ENCODE measurements around the gene PAPPA2. TPM values are rescaled to one million over a fixed set of nuclear protein-coding genes. Genes with fewer than 3 reads are reported as not detected.
A peak's percentile ranks its signal among the peaks of the same experiment; 100 is the strongest.

Gene PAPPA2
- total and polyA plus RNA-seq, 9 of the 15 experiments (the other 6 are each of a cell fraction or from before 2014, with no cell fraction given), result 0.01 to 0.15 (median 0.05) TPM; not detected in 2

DNA sequence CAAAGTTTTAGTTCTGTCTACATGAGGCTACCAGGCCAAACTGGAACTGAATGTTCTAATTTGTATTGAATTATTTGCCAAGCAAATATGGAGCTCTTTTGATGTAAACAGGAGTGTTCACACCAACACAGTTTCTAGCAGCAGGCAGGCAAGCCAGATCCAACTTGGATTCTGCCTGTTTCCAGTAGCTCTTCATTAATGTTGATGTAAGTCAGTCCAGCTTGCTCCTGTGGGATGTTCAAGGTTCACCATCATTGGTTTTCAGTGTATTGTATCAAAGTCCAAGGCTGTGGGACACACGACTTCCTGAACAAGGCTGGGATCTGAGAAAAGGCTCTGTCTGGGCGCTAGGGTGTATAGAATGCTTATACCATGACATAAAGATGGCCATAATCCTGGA lies 68.1 kb downstream of the PAPPA2 start (continued):
- no peak for TF ChIP-seq ESRRB (CRISPR knock-in tag; IDR thresholded peaks at IDR 0.05; ENCODE audit: borderline replicate concordance)
- TF ChIP-seq TCF7L2 (IDR thresholded peaks at IDR 0.05; ENCODE audit: low read depth, low read length), result no peak
- TF ChIP-seq, protein P1, sequence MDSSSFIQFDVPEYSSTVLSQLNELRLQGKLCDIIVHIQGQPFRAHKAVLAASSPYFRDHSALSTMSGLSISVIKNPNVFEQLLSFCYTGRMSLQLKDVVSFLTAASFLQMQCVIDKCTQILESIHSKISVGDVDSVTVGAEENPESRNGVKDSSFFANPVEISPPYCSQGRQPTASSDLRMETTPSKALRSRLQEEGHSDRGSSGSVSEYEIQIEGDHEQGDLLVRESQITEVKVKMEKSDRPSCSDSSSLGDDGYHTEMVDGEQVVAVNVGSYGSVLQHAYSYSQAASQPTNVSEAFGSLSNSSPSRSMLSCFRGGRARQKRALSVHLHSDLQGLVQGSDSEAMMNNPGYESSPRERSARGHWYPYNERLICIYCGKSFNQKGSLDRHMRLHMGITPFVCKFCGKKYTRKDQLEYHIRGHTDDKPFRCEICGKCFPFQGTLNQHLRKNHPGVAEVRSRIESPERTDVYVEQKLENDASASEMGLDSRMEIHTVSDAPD (CRISPR knock-in tag; IDR thresholded peaks at IDR 0.05), result no peak
- no peak for TF ChIP-seq NFATC3 (IDR thresholded peaks at IDR 0.05)

DNA sequence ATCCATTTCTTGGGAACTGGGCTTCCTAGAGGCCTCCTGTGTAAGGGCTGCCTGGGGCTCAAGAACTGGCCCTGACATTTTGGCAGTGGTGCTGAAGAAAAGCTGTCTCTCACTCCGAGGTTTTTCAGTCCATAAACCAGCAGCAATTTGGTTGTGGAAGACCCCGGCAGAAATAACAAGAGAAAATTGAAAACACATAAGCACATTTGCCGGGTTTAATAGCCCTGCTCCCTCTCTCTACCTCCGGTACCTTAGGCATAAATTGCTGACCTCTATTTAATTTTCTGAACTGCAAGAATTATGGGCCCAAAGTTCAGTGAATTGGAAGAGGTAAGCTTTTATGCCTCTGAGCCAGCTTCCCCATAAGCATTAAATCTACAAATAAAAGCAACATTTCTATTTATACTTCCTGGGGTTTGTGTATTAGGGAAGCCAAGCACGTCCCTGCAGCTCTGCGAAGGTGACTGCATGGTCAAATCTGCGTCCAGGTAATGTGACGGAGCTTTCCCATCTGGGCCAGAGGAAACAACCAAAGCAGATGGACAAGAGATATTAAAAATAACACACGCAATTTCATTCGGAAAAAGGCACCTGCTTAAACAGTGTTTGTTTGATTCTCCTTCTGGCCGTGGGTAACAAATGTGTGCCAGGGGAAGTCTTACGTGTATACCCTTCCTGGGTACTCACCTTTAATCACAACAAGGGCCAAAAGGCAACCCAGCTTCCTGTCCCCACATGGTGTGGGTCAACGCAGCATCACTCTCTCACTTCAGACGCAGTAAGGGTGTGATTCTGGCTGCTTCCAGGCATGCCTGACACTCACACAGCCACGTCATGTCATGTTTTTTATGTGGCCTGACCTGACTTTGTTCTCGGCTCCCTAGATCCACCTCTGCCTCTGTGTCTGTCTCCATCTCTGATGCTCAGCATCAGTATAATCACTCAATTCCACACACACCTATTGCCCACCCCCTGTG lies 69.2 kb downstream of the PAPPA2 start:
- WGBS (ENCODE audit: insufficient coverage, low coverage, missing lambda C conversion rate), result 3% methylated on average over 16 of the region's 16 CpGs
- Histone ChIP-seq H3K4me2 (ENCODE audit: insufficient read depth, low read length) (no peak overlapping the region), H3K4me1 (replicated peaks in 1 of 2; ENCODE audit: control insufficient read depth in 2 of 2, insufficient read depth in 2 of 2, low read length in 2 of 2) (no peaks in the 10 kb centered on the region), H3K9me3 (replicated peaks; ENCODE audit: control insufficient read depth, insufficient read depth, low read depth, low read length) (no peaks in the 10 kb centered on the region), H3K36me3 (ENCODE audit: control insufficient read depth, insufficient read depth, low read length) (no peaks in the 10 kb centered on the region), H3K9ac (ENCODE audit: insufficient read depth in 1 of 2, low read depth in 2 of 2, low read length in 2 of 2) (no peak overlapping the region), H3K9me1 (ENCODE audit: control insufficient read depth, insufficient read depth, low read length) (no peaks in the 10 kb centered on the region), H3K4me3 (no peak overlapping the region), H4K20me1 (replicated peaks; ENCODE audit: control insufficient read depth, insufficient read depth, low read length) (no peaks in the 10 kb centered on the region), H3K27me3 (ENCODE audit: control insufficient read depth in 2 of 2, insufficient read depth in 2 of 2, low read length in 2 of 2) (peaks cover 0 to 6% of the 10 kb centered on the region in 2 experiments; a peak in 2 of 5 replicates), H2AFZ (ENCODE audit: low read depth, low read length) (no peak overlapping the region), H3K27ac (ENCODE audit: extremely low read depth, low read depth, low read length) (no peak overlapping the region), H3K79me2 (ENCODE audit: control insufficient read depth, insufficient read depth, low read length) (no peaks in the 10 kb centered on the region)
- no TSS peak for BruUV-seq (replicated peaks)
- TF ChIP-seq ELF1 (tag; IDR thresholded peaks at IDR 0.05) (no peak), TAF15 (IDR thresholded peaks at IDR 0.05; ENCODE audit: low read depth, low read length) (no peak), HCFC1 (IDR thresholded peaks at IDR 0.05; ENCODE audit: low read depth, low read length) (no peak), ZNF197 (CRISPR knock-in tag; IDR thresholded peaks at IDR 0.05; ENCODE audit: low read depth) (no peak), C11orf30 (IDR thresholded peaks at IDR 0.05; ENCODE audit: low read depth) (no peak), EHMT2 (IDR thresholded peaks at IDR 0.05) (no peak), ZNF184 (CRISPR knock-in tag; IDR thresholded peaks at IDR 0.05) (no peak), ZNF316 (IDR thresholded peaks at IDR 0.05) (no peak)
- in situ Hi-C loops (cut with MboI) (no loop called here), intact Hi-C loops (cut with micrococcal nuclease) (no loop called here)
- peak; percentile 32 for FAIRE-seq
- CTCF ChIA-PET (ENCODE audit: low intra/inter-chr PET ratio), result no interaction called here
- POLR2A ChIA-PET, result no interaction called here
- no peak for DNase-seq (ENCODE audit: extremely low read depth in 1 of 4, low spot score in 3 of 4)
- ATAC-seq, result no peak; the same call in 2 of the 3 replicates
